Measurements from ENCODE around the gene ILF2.
"Not testable (repeated sequence)": the region's sequence is repeated elsewhere in the genome, so short reads cannot be mapped to it uniquely, and the experiment has no call there.

ILF2 gene

DNA sequence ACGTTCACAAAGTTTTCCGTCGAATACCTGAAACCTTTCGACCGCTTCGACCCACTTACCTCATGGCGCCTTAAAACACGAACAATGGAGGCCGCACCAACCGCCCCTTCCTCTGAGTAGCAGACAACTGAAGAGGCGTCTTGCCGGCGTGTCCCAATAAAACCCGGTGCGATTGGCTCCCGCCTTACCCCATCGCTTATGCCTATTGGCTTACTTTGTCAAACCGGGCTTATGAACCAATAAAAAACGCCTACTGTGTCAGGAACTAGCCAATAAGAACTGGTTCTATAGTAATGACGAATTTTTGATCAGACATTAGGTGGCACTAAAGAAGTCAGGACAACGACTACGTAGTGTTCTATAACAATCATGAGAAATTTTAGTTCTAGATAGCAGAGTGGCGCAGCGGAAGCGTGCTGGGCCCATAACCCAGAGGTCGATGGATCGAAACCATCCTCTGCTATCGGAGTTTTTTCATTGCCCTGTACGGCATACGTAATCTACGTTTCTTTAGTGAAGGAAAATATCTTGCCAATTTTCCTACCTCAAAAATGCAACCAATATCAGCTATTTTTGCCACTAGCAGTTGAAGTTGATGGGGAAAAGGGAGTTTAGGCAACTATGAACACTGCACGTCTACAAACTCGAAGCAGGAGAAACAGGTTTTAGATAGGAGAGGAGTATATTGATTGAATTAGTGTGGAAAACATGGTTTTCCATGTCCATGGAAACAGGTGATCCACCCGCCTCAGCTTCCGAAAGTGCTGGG, at the start of gene ILF2:
Gene ILF2, minus strand, starts transcription at position 135 of the 769 bp plus-strand sequence. Its CDS starts 71 bp downstream, at position 64.
- TF ChIP-seq, protein P1, sequence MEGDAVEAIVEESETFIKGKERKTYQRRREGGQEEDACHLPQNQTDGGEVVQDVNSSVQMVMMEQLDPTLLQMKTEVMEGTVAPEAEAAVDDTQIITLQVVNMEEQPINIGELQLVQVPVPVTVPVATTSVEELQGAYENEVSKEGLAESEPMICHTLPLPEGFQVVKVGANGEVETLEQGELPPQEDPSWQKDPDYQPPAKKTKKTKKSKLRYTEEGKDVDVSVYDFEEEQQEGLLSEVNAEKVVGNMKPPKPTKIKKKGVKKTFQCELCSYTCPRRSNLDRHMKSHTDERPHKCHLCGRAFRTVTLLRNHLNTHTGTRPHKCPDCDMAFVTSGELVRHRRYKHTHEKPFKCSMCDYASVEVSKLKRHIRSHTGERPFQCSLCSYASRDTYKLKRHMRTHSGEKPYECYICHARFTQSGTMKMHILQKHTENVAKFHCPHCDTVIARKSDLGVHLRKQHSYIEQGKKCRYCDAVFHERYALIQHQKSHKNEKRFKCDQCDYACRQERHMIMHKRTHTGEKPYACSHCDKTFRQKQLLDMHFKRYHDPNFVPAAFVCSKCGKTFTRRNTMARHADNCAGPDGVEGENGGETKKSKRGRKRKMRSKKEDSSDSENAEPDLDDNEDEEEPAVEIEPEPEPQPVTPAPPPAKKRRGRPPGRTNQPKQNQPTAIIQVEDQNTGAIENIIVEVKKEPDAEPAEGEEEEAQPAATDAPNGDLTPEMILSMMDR (IDR thresholded peaks at IDR 0.05; ENCODE audit: low read depth, low read length) = peak; percentile 46; the same call in 1 of the 2 replicates
- Histone ChIP-seq H3K36me3 (peaks cover 47% of the 10 kb centered on the region), H3K27ac (peak within 1 kb of the TSS; percentile 96), H3K9me3 (ENCODE audit: severe bottlenecking) (no peaks in the 10 kb centered on the region), H3K27me3 (ENCODE audit: insufficient read depth, low read depth, severe bottlenecking) (no peaks in the 10 kb centered on the region), H3K4me3 (ENCODE audit: low read depth, low read length) (peak within 1 kb of the TSS; percentile 97)
- DNase-seq = peak; percentile 100

DNA sequence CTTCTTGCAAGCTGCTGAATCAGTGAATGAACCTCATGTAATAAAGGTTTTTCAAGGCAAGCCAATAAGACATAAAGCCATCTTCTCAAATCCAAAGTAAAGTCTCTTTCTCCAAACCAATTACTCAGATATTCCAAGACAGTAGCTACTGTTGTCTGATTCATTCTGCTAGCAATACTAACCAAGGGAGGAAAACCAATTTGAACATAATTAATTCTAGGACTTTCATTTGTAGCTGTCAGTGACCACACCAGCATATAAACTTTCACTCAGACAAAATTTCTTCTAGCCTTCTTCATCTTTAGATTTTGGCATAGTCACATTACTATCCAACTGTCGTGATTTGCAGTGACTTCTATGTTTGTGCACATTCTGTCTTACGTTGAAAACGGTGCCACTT, 46.5 kb upstream of the ILF2 start:
- Histone ChIP-seq H3K4me3 (ENCODE audit: low read depth, low read length) (no peak overlapping the region), H3K27ac (no peak overlapping the region), H3K36me3 (no peaks in the 10 kb centered on the region), H3K9me3 (ENCODE audit: severe bottlenecking) (no peaks in the 10 kb centered on the region), H3K27me3 (ENCODE audit: insufficient read depth, low read depth, severe bottlenecking) (no peaks in the 10 kb centered on the region)
- TF ChIP-seq, protein P1 (IDR thresholded peaks at IDR 0.05; ENCODE audit: low read depth, low read length) = no peak
- DNase-seq = no peak

DNA sequence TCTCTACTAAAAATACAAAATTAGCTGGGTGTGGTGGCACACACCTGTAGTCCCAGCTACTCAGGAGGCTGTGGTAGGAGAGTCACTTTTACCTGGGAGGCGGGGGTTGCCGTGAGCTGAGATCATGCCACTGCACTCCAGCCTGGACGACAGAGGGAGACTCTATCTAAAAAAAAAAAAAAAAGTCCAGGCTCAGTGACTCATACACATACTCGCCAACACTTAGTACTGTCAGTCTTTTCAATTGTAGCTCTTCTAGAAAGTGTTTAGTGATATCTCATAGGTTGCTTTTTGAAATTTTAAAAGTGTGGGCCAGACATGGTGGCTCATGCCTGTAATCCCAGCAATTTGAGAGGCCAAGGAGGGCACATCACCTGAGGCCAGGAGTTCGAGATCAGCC, 45.4 kb upstream of the ILF2 start:
- not testable (repeated sequence) for H3K9me3 ChIP-seq (ENCODE audit: severe bottlenecking); DNase-seq; H3K27ac ChIP-seq; H3K27me3 ChIP-seq (ENCODE audit: insufficient read depth, low read depth, severe bottlenecking); H3K36me3 ChIP-seq; H3K4me3 ChIP-seq (ENCODE audit: low read depth, low read length)

DNA sequence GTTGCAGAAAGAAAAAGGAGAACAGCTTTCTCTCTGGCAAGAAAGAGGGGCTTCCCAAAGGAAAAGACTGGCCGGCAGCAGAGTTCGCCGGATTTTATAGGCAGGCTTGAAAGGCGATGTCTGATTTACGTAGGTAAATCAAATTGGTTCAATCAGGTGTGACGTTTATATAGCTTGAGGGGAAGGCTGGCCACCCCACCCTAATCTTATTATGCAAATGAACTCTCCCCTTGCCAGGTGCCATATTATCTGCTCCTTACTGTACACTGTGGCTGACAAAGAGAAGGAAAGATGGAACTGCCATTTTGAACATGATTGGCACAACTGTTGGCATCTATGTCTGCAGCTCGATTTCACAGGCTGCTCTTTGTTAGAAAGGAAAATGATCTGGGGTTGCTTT, 40.2 kb upstream of the ILF2 start:
- no peaks in the 10 kb centered on the region for H3K36me3 ChIP-seq
- no peak for DNase-seq
- H3K27ac ChIP-seq = no peak overlapping the region
- no peaks in the 10 kb centered on the region for H3K9me3 ChIP-seq (ENCODE audit: severe bottlenecking)
- no peaks in the 10 kb centered on the region for H3K27me3 ChIP-seq (ENCODE audit: insufficient read depth, low read depth, severe bottlenecking)
- H3K4me3 ChIP-seq (ENCODE audit: low read depth, low read length) = no peak overlapping the region
- TF ChIP-seq, protein P1 (IDR thresholded peaks at IDR 0.05; ENCODE audit: low read depth, low read length) = no peak

DNA sequence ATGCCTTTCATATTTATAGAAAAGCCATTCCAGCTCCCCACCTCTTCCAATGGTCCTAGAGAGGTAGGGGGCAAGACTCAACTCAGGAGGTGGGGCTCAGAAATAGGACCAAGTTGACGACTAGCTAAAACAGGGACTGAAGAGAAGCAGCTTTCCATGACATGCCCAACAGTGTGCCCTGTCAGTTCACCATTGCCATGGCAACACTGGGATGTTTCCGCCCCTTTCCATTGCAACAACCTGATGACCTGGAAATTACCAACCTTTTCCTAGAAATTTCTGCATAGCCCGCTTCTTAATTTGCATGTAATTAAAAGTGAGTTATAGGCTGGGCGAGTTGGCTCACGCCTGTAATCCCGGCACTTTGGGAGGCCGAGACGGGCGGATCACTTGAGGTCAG, 34.7 kb upstream of the ILF2 start:
- Histone ChIP-seq H3K9me3 (ENCODE audit: severe bottlenecking) (no peaks in the 10 kb centered on the region), H3K27me3 (ENCODE audit: insufficient read depth, low read depth, severe bottlenecking) (no peaks in the 10 kb centered on the region), H3K4me3 (ENCODE audit: low read depth, low read length) (no peak overlapping the region), H3K27ac (no peak overlapping the region), H3K36me3 (no peaks in the 10 kb centered on the region)
- TF ChIP-seq, protein P1 (IDR thresholded peaks at IDR 0.05; ENCODE audit: low read depth, low read length) = no peak
- DNase-seq = no peak

DNA sequence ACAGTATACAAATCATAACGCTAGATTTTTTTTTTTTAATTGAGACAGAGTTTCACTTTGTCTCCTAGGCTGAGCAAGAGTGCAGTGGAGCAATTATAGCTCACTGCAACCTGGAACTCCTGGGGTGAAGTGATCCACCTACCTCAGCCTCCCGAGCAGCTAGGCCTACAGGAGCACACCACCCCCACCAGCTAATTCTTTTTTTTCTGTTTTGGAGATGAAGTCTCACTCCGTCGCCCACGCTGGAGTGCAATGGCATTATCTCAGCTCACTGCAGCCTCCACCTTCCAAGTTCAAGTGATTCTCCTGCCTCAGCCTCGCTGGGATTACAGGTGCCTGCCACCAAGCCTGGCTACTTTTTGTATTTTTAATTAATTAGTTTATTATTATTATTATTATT, 29.0 kb upstream of the ILF2 start:
- DNase-seq = no peak
- TF ChIP-seq, protein P1 (IDR thresholded peaks at IDR 0.05; ENCODE audit: low read depth, low read length) = no peak
- Histone ChIP-seq H3K36me3 (no peaks in the 10 kb centered on the region), H3K27me3 (ENCODE audit: insufficient read depth, low read depth, severe bottlenecking) (no peaks in the 10 kb centered on the region), H3K27ac (no peak overlapping the region), H3K9me3 (ENCODE audit: severe bottlenecking) (peaks cover 3% of the 10 kb centered on the region), H3K4me3 (ENCODE audit: low read depth, low read length) (no peak overlapping the region)

Measured in WERI-Rb-1 (cell line).